ENCODE results near the gene HKDC1.
A peak's percentile ranks its signal among the peaks of the same experiment; 100 is the strongest.

HKDC1 gene

GRCh38 chr10:69220507-69220906 lies 375 bp downstream of the HKDC1 start:
- no peak for ATAC-seq
- TF ChIP-seq SNAI2 (CRISPR knock-in tag; IDR thresholded peaks at IDR 0.05) (no peak), ZFP30 (CRISPR knock-in tag; IDR thresholded peaks at IDR 0.05) (no peak), ISL1 (CRISPR knock-in tag; IDR thresholded peaks at IDR 0.05) (no peak), TCF4 (CRISPR knock-in tag; IDR thresholded peaks at IDR 0.05; ENCODE audit: borderline replicate concordance) (no peak), ZFP3 (CRISPR knock-in tag; IDR thresholded peaks at IDR 0.05) (no peak), RARB (CRISPR knock-in tag; IDR thresholded peaks at IDR 0.05) (no peak), ESRRG (CRISPR knock-in tag; IDR thresholded peaks at IDR 0.05) (no peak), TSHZ2 (CRISPR knock-in tag; IDR thresholded peaks at IDR 0.05) (no peak), POU6F1 (CRISPR knock-in tag; IDR thresholded peaks at IDR 0.05; ENCODE audit: borderline replicate concordance, low read depth) (no peak), ZC3H10 (CRISPR knock-in tag; IDR thresholded peaks at IDR 0.05) (no peak)

GRCh38 chr10:69222157-69223027 lies 2.3 kb downstream of the HKDC1 start:
- no peak for TF ChIP-seq ZC3H10 (CRISPR knock-in tag; IDR thresholded peaks at IDR 0.05)
- TF ChIP-seq CSDC2 (CRISPR knock-in tag; IDR thresholded peaks at IDR 0.05) = no peak
- no peak for TF ChIP-seq TSHZ2 (CRISPR knock-in tag; IDR thresholded peaks at IDR 0.05)
- TF ChIP-seq PPARA (CRISPR knock-in tag; IDR thresholded peaks at IDR 0.05; ENCODE audit: borderline replicate concordance) = no peak
- TF ChIP-seq PATZ1 (CRISPR knock-in tag; IDR thresholded peaks at IDR 0.05; ENCODE audit: borderline replicate concordance) = no peak
- no peak for TF ChIP-seq CSRNP3 (CRISPR knock-in tag; IDR thresholded peaks at IDR 0.05)
- no peak for TF ChIP-seq TOX (CRISPR knock-in tag; IDR thresholded peaks at IDR 0.05; ENCODE audit: borderline replicate concordance)
- TF ChIP-seq ESRRG (CRISPR knock-in tag; IDR thresholded peaks at IDR 0.05) = no peak
- no peak for TF ChIP-seq CREB5 (CRISPR knock-in tag; IDR thresholded peaks at IDR 0.05; ENCODE audit: low read depth)
- TF ChIP-seq ZFP3 (CRISPR knock-in tag; IDR thresholded peaks at IDR 0.05) = no peak
- ATAC-seq = peak; percentile 91

- ATAC-seq = no peak
- no peak for TF ChIP-seq ZFP30 (CRISPR knock-in tag; IDR thresholded peaks at IDR 0.05)
- no peak for TF ChIP-seq BACH2 (CRISPR knock-in tag; IDR thresholded peaks at IDR 0.05; ENCODE audit: borderline replicate concordance)
- TF ChIP-seq CSDC2 (CRISPR knock-in tag; IDR thresholded peaks at IDR 0.05) = no peak
- TF ChIP-seq TOX (CRISPR knock-in tag; IDR thresholded peaks at IDR 0.05; ENCODE audit: borderline replicate concordance) = no peak
- TF ChIP-seq ISL1 (CRISPR knock-in tag; IDR thresholded peaks at IDR 0.05) = no peak
These were observed 2.9 kb downstream of the HKDC1 start for GRCh38 chr10:69223028-69223342.
